HFF-Myc (cell line): ENCODE data around the gene CCDC102A.

Experiments
- DNase-seq: peaks from one replicate; pipeline ENCODE4 v3.0.0-alpha.2; 2011; ENCODE audit warnings: low read depth; ENCODE audit errors: extremely low read depth
- H3K4me3 ChIP-seq: replicated peaks from 2 replicates; pipeline ENCODE4 v1.5.1; 2011; ENCODE audit warnings: low read depth, mild to moderate bottlenecking, control low read depth, low read length
- CTCF ChIP-seq: IDR thresholded peaks from 2 replicates; pipeline ENCODE4 v1.5.1; 2012; ENCODE audit warnings: mild to moderate bottlenecking, low read depth, low read length, control low read depth; ENCODE audit errors: missing control alignments

The CCDC102A gene

GRCh38 chr16:57536306-57537193, at the start of gene CCDC102A:
CCDC102A (minus strand) TSS chr16:57536571; CDS start chr16:57529177, 7,394 bp downstream.
- TF ChIP-seq CTCF, result no peak
- H3K4me3 ChIP-seq, result peak within 1 kb of the TSS; percentile 63
- no peak for DNase-seq

DNA sequence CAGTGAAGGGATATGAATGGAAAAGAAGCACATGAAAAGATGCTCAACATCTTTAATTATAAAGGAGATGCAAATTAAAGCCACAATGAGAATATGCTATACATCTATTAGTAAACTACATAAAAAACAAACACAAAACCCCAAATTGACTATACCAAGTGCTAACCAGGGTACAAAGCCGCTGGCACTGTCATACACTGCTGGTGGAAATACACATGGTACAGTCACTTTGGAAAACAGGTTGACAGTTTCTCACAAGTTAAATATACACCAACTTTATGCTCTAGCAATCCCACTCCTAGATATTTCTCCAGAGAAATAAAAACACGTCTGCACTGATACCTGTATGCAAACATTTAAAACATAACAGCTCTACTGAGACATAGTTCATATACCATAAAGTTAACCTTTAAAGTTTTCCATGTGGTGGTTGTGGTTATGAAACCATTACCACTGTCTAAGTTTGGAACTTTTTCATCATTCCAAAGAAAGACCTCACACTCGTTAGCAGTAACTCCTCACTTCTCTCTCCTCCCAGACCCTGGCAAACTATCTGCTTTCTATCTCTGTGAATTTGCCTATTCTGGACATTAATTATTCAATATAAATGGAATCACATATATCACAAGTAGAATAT, 48.8 kb upstream of the CCDC102A start:
- TF ChIP-seq CTCF, result no peak
- DNase-seq, result no peak
- H3K4me3 ChIP-seq, result no peak overlapping the region

DNA sequence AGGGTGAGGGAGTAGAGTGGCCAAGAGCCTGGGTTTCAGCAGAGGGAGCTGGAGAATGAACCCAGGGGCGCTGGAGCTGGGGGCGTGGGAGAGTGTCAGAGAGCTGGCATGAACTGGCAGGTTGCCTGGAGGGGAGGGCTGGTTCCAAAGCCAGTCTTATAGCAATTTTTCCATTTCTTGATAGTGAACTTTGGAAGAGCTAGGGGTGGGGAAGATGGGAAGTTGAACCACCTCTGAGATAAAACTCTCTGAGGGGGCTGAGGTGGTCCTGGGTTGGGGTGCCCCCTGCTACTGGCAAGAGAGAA, 42.9 kb upstream of the CCDC102A start:
- no peak for DNase-seq
- no peak for TF ChIP-seq CTCF
- no peak overlapping the region for H3K4me3 ChIP-seq

- no peak for DNase-seq
- H3K4me3 ChIP-seq, result no peak overlapping the region
- TF ChIP-seq CTCF, result no peak
Measured at GRCh38 chr16:57578521-57579360, 42.4 kb upstream of the CCDC102A start.

DNA sequence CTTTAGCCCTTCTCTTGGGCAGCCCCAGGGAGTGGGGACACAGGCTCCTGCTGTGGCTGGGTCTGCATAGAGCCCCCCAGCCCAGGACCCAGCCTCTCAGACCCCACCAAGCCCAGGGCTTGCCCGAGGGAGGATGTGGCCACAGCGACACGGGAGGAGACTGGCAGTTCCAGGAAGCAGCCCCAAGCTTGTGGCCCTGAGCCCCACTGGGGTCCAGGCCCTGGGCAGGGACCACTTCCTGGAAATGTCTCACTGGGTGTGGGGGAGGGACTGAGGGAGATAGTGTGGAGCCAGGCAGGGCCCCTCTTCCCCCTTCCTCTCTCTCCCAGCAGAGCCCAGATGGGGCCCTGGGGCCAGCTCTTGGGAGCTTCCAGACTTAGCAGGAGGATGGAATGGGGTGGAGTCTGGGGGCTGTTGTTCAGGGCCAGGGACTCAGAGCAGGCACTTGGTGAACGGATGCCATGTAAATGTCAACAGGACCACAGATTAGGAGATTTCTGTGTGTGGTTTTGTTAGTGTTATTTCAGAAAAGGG, 41.4 kb upstream of the CCDC102A start:
- H3K4me3 ChIP-seq, result no peak overlapping the region
- no peak for TF ChIP-seq CTCF
- DNase-seq, result no peak

- no peak for TF ChIP-seq CTCF
- no peak overlapping the region for H3K4me3 ChIP-seq
- no peak for DNase-seq
Measured at GRCh38 chr16:57577214-57577613, 40.8 kb upstream of the CCDC102A start.
